Choroid plexus epithelial cell (primary cell): ENCODE data around the gene METTL24.

Experiments
- DNase-seq: peaks from one replicate; pipeline ENCODE4 v3.0.0-alpha.2; 2010; ENCODE audit warnings: low read depth
- H3K4me3 ChIP-seq: 2 replicates; pipeline ENCODE4 v1.5.1; 2011; ENCODE audit warnings: low read depth, mild to moderate bottlenecking, control low read depth, low read length, moderate library complexity
- TF ChIP-seq, protein P1 (sequence below): conservative IDR thresholded peaks from 2 replicates; pipeline ENCODE4 v1.5.1; 2011; ENCODE audit warnings: low read depth, mild to moderate bottlenecking, control low read depth, inconsistent platforms, low read length, moderate library complexity

METTL24 gene

DNA sequence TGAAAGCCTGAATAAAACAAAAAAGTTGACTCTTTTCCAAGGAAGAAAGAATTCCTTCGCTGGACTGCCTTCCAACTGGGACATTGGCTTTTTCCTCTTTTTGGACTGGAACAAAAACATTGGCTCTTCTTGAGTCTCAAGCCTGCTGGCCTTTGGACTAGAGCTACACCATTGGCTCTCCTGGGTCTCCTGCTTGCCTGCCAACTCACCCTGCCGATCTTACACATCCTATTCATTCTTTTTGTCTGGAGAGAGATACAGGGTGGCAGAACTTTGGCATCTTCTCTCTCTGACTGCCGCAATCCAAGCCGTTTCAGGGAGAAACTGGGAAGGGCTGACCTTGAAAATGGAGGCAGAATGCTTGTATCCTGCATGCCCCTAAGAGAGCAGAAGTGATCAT is 37.1 kb upstream of the METTL24 start:
- no peak overlapping the region for H3K4me3 ChIP-seq
- no peak for DNase-seq

DNA sequence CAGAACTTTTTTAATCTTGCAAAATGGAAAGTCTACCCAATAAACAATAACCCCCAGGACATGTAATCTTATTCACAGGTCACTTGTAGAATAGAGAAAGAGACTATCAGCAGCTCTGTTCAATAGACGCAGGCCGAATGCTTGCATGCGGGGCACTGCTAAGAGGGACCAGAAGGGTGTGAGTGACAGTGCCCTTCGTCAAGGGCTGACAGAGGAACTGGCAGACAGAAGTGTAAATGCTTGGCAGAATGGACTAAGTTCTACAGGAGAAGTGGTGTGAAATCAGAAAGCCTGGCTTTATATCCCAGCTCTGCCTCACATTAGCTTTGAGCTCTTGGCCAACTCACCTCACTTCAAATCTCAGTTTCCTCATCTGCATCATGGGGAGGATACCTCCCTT is 36.3 kb upstream of the METTL24 start:
- no peak overlapping the region for H3K4me3 ChIP-seq
- TF ChIP-seq, protein P1, sequence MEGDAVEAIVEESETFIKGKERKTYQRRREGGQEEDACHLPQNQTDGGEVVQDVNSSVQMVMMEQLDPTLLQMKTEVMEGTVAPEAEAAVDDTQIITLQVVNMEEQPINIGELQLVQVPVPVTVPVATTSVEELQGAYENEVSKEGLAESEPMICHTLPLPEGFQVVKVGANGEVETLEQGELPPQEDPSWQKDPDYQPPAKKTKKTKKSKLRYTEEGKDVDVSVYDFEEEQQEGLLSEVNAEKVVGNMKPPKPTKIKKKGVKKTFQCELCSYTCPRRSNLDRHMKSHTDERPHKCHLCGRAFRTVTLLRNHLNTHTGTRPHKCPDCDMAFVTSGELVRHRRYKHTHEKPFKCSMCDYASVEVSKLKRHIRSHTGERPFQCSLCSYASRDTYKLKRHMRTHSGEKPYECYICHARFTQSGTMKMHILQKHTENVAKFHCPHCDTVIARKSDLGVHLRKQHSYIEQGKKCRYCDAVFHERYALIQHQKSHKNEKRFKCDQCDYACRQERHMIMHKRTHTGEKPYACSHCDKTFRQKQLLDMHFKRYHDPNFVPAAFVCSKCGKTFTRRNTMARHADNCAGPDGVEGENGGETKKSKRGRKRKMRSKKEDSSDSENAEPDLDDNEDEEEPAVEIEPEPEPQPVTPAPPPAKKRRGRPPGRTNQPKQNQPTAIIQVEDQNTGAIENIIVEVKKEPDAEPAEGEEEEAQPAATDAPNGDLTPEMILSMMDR = no peak
- no peak for DNase-seq

More for the DNA sequence above, 37.1 kb upstream of the METTL24 start:
- TF ChIP-seq, protein P1 = no peak

DNA sequence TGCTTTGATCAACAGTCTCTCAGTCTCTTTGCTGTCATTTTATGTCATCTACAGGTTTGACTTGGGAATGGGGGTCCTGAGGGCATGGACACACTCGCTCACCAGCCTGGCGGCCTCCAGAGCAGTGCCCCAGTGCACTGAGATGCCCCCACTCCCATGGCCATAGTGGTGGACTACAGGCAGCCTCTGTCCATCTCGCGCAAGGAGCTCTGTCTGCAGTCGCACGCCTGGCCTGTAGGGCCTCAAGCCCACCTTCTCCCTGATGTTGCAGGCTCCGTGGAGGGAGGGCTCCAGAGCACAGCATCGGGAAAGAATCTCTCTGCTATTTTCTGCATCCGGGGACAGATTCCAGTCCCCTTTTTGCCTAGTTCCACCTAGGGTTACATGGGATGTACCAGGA is 34.6 kb upstream of the METTL24 start:
- H3K4me3 ChIP-seq = no peak overlapping the region
- TF ChIP-seq, protein P1 = no peak
- DNase-seq = no peak

DNA sequence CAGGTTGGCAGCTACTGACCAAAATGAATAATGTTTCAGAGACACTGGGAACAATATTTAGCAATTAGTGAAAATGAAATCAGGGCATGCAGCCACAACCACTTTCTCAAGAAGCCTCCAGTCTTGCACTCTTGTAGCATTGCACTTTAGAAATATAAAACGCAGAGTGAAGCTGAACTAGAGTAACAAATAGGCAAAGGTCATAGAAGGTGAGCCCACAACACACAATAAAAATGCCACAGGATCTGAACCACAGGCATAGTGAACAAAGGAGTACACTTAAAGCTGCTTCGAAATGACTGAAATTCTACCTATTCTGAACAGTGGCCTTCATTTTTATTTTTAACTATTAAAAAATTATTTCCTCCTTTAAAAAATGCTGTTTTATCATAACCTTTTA is 32.3 kb upstream of the METTL24 start:
- DNase-seq = no peak
- H3K4me3 ChIP-seq = no peak overlapping the region
- TF ChIP-seq, protein P1 = no peak

DNA sequence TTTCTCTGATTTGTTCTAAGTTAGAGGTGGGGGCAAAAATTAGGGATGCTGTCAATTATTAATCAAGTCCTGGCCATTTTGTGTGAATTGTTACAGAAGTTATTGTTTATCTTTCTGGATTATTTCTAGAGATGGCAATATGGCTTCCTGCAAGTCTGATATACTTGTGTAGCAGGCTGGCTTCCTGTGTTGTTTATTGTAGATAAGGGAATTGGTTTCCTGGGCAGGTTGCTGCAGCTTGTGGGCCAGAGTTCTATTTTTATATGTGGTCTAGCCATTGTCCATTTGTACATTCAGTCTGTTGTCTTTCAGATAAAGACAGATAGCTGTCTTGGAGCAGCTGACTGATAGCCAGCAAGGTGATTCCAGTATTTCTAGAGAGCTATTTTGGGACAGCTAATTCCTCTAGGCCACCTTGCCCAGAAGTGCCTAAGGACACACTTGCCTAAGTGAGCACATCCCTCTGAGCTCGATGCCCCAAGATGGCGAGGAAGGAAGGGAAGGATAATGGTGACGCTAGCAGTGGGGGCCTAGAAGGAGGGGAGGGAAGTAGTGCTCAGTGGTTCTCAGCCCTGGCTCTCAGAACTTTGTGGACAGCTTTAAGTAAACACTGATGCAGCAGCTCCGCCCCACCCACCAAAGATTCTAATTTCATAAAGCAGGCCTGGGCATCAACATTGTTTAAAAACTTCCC is 31.7 kb upstream of the METTL24 start:
- no peak for DNase-seq
- TF ChIP-seq, protein P1 = no peak

DNA sequence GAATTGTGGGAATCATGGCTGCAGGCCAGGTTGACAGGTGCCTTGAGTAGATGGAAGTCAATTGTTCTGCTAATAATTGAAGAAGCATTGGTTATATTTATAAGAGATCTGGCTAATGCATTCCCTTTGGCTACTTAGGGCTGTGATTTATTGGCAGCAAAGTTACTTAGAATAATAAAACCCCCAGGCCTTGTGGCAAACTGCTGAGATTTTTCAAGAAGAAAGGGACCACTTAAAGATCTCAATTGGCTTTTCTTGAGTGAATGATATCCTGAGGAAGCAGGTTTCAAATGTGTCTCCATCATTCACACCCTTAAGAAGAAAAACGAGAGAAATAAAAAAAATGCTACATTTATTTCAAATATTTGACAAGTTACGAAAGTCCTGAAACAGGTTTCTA is 29.8 kb upstream of the METTL24 start:
- no peak for DNase-seq
- H3K4me3 ChIP-seq = no peak overlapping the region
- TF ChIP-seq, protein P1 = no peak

More for the DNA sequence above, 31.7 kb upstream of the METTL24 start:
- H3K4me3 ChIP-seq = no peak overlapping the region

DNA sequence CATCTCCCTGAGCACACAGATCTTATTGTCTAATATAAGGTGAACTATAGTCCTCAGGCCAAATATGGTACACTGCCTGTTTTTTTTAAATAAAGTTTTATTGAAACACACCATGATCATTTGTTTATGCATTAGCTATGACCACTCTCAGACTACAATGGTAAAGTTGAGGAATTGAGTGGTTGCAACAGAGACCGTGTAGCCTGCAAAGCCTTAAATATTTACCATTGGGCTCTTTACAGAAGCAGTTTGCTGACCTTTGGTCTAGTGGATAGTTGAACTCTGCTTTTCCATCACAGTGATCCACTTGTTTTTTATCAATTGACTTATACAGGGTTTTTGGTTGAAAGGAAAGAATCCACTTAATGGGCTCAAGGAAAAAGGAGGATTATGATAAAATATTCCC is 27.3 kb upstream of the METTL24 start:
- TF ChIP-seq, protein P1 = no peak
- no peak for DNase-seq
- H3K4me3 ChIP-seq = no peak overlapping the region
